GM23338 (cell line): ENCODE data around the gene ITGB3BP. TPM values are rescaled to one million over a fixed set of nuclear protein-coding genes. Genes with fewer than 3 reads are reported as not detected.

Experiments used
- ATAC-seq: fragments of 200-7000 bp; cut with Tn5 transposase; 3 replicates; pipeline ENCODE4 v1.9.1; 2020
- DNase-seq: peaks from one replicate; pipeline ENCODE4 v3.0.0-alpha.2; 2015; ENCODE audit warnings: low spot score
- H2AFZ ChIP-seq: fragments of 200-600 bp; sonication (generic); 2 replicates; pipeline ENCODE4 v1.8.0; 2016; ENCODE audit warnings: antibody characterized with exemption, mild to moderate bottlenecking, moderate library complexity
- H3F3A ChIP-seq: fragments of 200-600 bp; sonication (generic); replicated peaks from 2 replicates; pipeline ENCODE4 v1.8.0; 2017; ENCODE audit warnings: antibody characterized with exemption, mixed run types, low read depth
- H3K27ac ChIP-seq: fragments of 200-600 bp; sonication (generic); 2 replicates; pipeline ENCODE4 v1.6.1; 2016; ENCODE audit warnings: low read depth
- H3K27me3 ChIP-seq: fragments of 200-600 bp; sonication (generic); 2 replicates; pipeline ENCODE4 v1.8.0; 2016; ENCODE audit warnings: mild to moderate bottlenecking, mixed run types, moderate library complexity; ENCODE audit not compliant: insufficient read depth
- H3K36me3 ChIP-seq: fragments of 200-600 bp; sonication (generic); 2 replicates; pipeline ENCODE4 v1.8.0; 2016; ENCODE audit warnings: mild to moderate bottlenecking; ENCODE audit not compliant: insufficient read depth
- H3K4me1 ChIP-seq: fragments of 200-600 bp; sonication (generic); 2 replicates; pipeline ENCODE4 v1.8.0; 2016; ENCODE audit warnings: mild to moderate bottlenecking, moderate library complexity; ENCODE audit not compliant: insufficient read depth
- H3K4me2 ChIP-seq: fragments of 200-600 bp; sonication (generic); 2 replicates; pipeline ENCODE4 v1.7.1; 2017; ENCODE audit warnings: mixed run types
- H3K4me3 ChIP-seq: fragments of 200-600 bp; sonication (generic); 2 replicates; pipeline ENCODE4 v1.6.1; 2016; ENCODE audit warnings: mixed run types
- H3K79me2 ChIP-seq: fragments of 200-600 bp; sonication (generic); replicated peaks from 2 replicates; pipeline ENCODE4 v1.8.0; 2017; ENCODE audit warnings: mild to moderate bottlenecking; ENCODE audit not compliant: insufficient read depth
- H3K9me2 ChIP-seq: fragments of 200-600 bp; sonication (generic); 2 replicates; pipeline ENCODE4 v1.8.0; 2017; ENCODE audit not compliant: insufficient read depth
- H4K20me1 ChIP-seq: fragments of 200-600 bp; sonication (generic); replicated peaks from 2 replicates; pipeline ENCODE4 v1.8.0; 2017; ENCODE audit warnings: mild to moderate bottlenecking; ENCODE audit not compliant: insufficient read depth
- H3K27ac Mint-ChIP-seq: 2 replicates; pipeline ENCODE4 v1.8.0; 2020; ENCODE audit warnings: inconsistent platforms, mild to moderate bottlenecking, moderate library complexity, mixed read lengths
- H3K27me3 Mint-ChIP-seq: 3 replicates; pipeline ENCODE4 v1.8.0; 2022; ENCODE audit warnings: low read depth, mild to moderate bottlenecking, moderate library complexity, mixed read lengths, inconsistent platforms; ENCODE audit not compliant: insufficient read depth, poor library complexity
- H3K36me3 Mint-ChIP-seq: 3 replicates; pipeline ENCODE4 v1.8.0; 2021; ENCODE audit warnings: low read depth, mild to moderate bottlenecking, inconsistent platforms, moderate library complexity, mixed read lengths
- H3K4me1 Mint-ChIP-seq: 3 replicates; pipeline ENCODE4 v1.8.0; 2020; ENCODE audit warnings: mild to moderate bottlenecking, inconsistent platforms, mixed read lengths
- H3K4me3 Mint-ChIP-seq: 3 replicates; pipeline ENCODE4 v1.8.0; 2021; ENCODE audit warnings: moderate library complexity, mild to moderate bottlenecking, inconsistent platforms, mixed read lengths
- H3K9me3 Mint-ChIP-seq: 3 replicates; pipeline ENCODE4 v1.8.0; 2020; ENCODE audit warnings: moderate library complexity, mild to moderate bottlenecking, inconsistent platforms, mixed read lengths
- CREB1 ChIP-seq: fragments of 250-450 bp; sonication (Bioruptor Pico); IDR thresholded peaks from 2 replicates; pipeline ENCODE4 v1.5.0; 2020; ENCODE audit warnings: low read depth, mild to moderate bottlenecking, moderate library complexity
- ETS1 ChIP-seq: IDR thresholded peaks from 2 replicates; pipeline ENCODE4 v1.6.1; 2016; ENCODE audit warnings: antibody characterized with exemption
- EZH2 ChIP-seq: fragments of 200-600 bp; sonication (generic); IDR thresholded peaks from one replicate; pipeline ENCODE4 v1.8.0; 2017; ENCODE audit warnings: antibody characterized with exemption, mild to moderate bottlenecking, low read depth; ENCODE audit not compliant: unreplicated experiment
- EZH2phosphoT487 ChIP-seq: fragments of 200-600 bp; sonication (generic); IDR thresholded peaks from one replicate; pipeline ENCODE4 v1.8.1; 2018; ENCODE audit warnings: antibody characterized with exemption; ENCODE audit not compliant: unreplicated experiment
- JUNB ChIP-seq: IDR thresholded peaks from one replicate; pipeline ENCODE4 v1.6.1; 2016; ENCODE audit warnings: antibody characterized with exemption; ENCODE audit not compliant: unreplicated experiment
- NANOG ChIP-seq: IDR thresholded peaks from 2 replicates; pipeline ENCODE4 v1.6.1; 2016; ENCODE audit warnings: antibody characterized with exemption, borderline replicate concordance
- POLR2AphosphoS5 ChIP-seq: IDR thresholded peaks from 2 replicates; pipeline ENCODE4 v1.6.1; 2016; ENCODE audit warnings: antibody characterized with exemption, low read depth
- STAT1 ChIP-seq: IDR thresholded peaks from one replicate; pipeline ENCODE4 v1.6.1; 2016; ENCODE audit warnings: antibody characterized with exemption; ENCODE audit not compliant: unreplicated experiment
- ZNF114 ChIP-seq: fragments of 250-450 bp; sonication (Bioruptor Pico); IDR thresholded peaks from 2 replicates; pipeline ENCODE4 v1.5.0; 2020; ENCODE audit warnings: mild to moderate bottlenecking, moderate library complexity
- ZNF331 ChIP-seq: fragments of 250-450 bp; sonication (Bioruptor Pico); IDR thresholded peaks from 2 replicates; pipeline ENCODE4 v1.5.0; 2020; ENCODE audit warnings: low read depth, mild to moderate bottlenecking, moderate library complexity
- ZNF462 ChIP-seq: fragments of 250-450 bp; sonication (Bioruptor Pico); IDR thresholded peaks from 2 replicates; pipeline ENCODE4 v1.5.0; 2020; ENCODE audit warnings: mild to moderate bottlenecking, moderate library complexity
- polyA plus RNA-seq: library from polyadenylated mRNA; unstranded; fragments of >200 nt; fragmentation: Nextera tagmentation; extraction: Ambion mirVana; gene quantifications from 2 replicates; pipeline ENCODE4 v1.2.1, GENCODE V29; 2016
- total RNA-seq: library from RNA; depleted of rRNA; stranded (reverse); fragments of >200 nt; shearing (Covaris generic); gene quantifications from 2 replicates; pipeline ENCODE4 v1.2.3, GENCODE V29; 2014
- TF ChIP-seq, protein P1 (sequence below), 2 experiments: fragments of 200-600 bp in 1 of 2; sonication (generic) in 1 of 2; conservative IDR thresholded peaks; 2 replicates each; pipeline versions ENCODE4 v1.5.1 to v1.6.1; 2016 to 2017; ENCODE audit warnings: antibody characterized with exemption in 2 of 2, low read depth in 2 of 2, mild to moderate bottlenecking in 2 of 2, moderate library complexity in 1 of 2

ITGB3BP gene
- total and polyA plus RNA-seq, 2 experiments from 2014 or later, result 49.4 to 101 TPM

GRCh38 chr1:63453232-63453631 is 69.8 kb downstream of the ITGB3BP start (continued):
- TF ChIP-seq, protein P1, sequence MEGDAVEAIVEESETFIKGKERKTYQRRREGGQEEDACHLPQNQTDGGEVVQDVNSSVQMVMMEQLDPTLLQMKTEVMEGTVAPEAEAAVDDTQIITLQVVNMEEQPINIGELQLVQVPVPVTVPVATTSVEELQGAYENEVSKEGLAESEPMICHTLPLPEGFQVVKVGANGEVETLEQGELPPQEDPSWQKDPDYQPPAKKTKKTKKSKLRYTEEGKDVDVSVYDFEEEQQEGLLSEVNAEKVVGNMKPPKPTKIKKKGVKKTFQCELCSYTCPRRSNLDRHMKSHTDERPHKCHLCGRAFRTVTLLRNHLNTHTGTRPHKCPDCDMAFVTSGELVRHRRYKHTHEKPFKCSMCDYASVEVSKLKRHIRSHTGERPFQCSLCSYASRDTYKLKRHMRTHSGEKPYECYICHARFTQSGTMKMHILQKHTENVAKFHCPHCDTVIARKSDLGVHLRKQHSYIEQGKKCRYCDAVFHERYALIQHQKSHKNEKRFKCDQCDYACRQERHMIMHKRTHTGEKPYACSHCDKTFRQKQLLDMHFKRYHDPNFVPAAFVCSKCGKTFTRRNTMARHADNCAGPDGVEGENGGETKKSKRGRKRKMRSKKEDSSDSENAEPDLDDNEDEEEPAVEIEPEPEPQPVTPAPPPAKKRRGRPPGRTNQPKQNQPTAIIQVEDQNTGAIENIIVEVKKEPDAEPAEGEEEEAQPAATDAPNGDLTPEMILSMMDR (conservative IDR thresholded peaks at IDR 0.05; ENCODE audit: low read depth in 2 of 2), result no peak
- TF ChIP-seq ZNF114, result no peak
- no peak for TF ChIP-seq ETS1
- no peak for TF ChIP-seq EZH2phosphoT487
- TF ChIP-seq EZH2, result no peak
- no peak for TF ChIP-seq JUNB
- TF ChIP-seq POLR2AphosphoS5, result no peak

- Histone ChIP-seq H4K20me1 (no peaks in the 10 kb centered on the region), H3K4me1 (no peaks in the 10 kb centered on the region), H3K9me2 (no peaks in the 10 kb centered on the region), H3K4me2 (no peak overlapping the region), H3K36me3 (no peaks in the 10 kb centered on the region), H2AFZ (no peak overlapping the region), H3K4me3 (no peak overlapping the region), H3F3A (no peaks in the 10 kb centered on the region), H3K27ac (no peak overlapping the region), H3K27me3 (no peaks in the 10 kb centered on the region), H3K79me2 (no peaks in the 10 kb centered on the region)
- no peak for DNase-seq
- H3K27ac Mint-ChIP-seq, result no peak overlapping the region
- H3K27me3 Mint-ChIP-seq, result peaks cover 4% of the 10 kb centered on the region
- H3K4me1 Mint-ChIP-seq, result no peaks in the 10 kb centered on the region
- no peaks in the 10 kb centered on the region; the same call in 2 of the 3 replicates for H3K36me3 Mint-ChIP-seq
- no peak overlapping the region for H3K4me3 Mint-ChIP-seq
- H3K9me3 Mint-ChIP-seq, result no peaks in the 10 kb centered on the region
- ATAC-seq, result no peak
- TF ChIP-seq ETS1 (no peak), EZH2phosphoT487 (no peak), POLR2AphosphoS5 (no peak), NANOG (no peak), STAT1 (no peak), JUNB (no peak), ZNF114 (no peak), ZNF331 (CRISPR knock-in tag) (no peak), CREB1 (no peak), EZH2 (no peak), ZNF462 (CRISPR knock-in tag) (no peak)
- TF ChIP-seq, protein P1 (conservative IDR thresholded peaks at IDR 0.05; ENCODE audit: low read depth in 2 of 2), result no peak
These were observed 72.6 kb downstream of the ITGB3BP start for GRCh38 chr1:63450416-63450815.
